SIG-M5 treated with dmso at 0.1 percent for 504 hours (cell line): Measurements from ENCODE around the gene TRIP11.
"Not testable (repeated sequence)": the region's sequence is repeated elsewhere in the genome, so short reads cannot be mapped to it uniquely, and the experiment has no call there.

ENCODE experiments used
- DNase-seq: peaks from one replicate; lab custom pipeline; 2025; ENCODE audit not compliant: unreplicated experiment; lab: John Stamatoyannopoulos, UW

TRIP11 gene

GRCh38 chr14:92039719-92040430 is at the start of gene TRIP11:
Gene TRIP11, minus strand, starts transcription at chr14:92040059. Its CDS starts 374 bp downstream, at chr14:92039685.
- peak; percentile 89 for DNase-seq

- DNase-seq: no peak
These were observed 48.6 kb upstream of the TRIP11 start for GRCh38 chr14:92088494-92088893.

GRCh38 chr14:92074555-92074954 is 34.7 kb upstream of the TRIP11 start:
- DNase-seq: peak; percentile 85

GRCh38 chr14:92058006-92058917 is 18.4 kb upstream of the TRIP11 start:
- no peak for DNase-seq

GRCh38 chr14:92049781-92050180 is 9.9 kb upstream of the TRIP11 start:
- no peak for DNase-seq

GRCh38 chr14:92049221-92049620 is 9.4 kb upstream of the TRIP11 start:
- DNase-seq: not testable (repeated sequence)

GRCh38 chr14:92045904-92046303 is 6.0 kb upstream of the TRIP11 start:
- DNase-seq: not testable (repeated sequence)

GRCh38 chr14:92041766-92042165 is 1.9 kb upstream of the TRIP11 start:
- DNase-seq: not testable (repeated sequence)

GRCh38 chr14:92041203-92041602 is 1.3 kb upstream of the TRIP11 start:
- no peak for DNase-seq

- DNase-seq: peak; percentile 54
These were observed 682 bp upstream of the TRIP11 start for GRCh38 chr14:92040431-92041051.

- peak; percentile 39 for DNase-seq
These were observed 668 bp downstream of the TRIP11 start for GRCh38 chr14:92039063-92039718.

GRCh38 chr14:92037989-92038388 is 1.9 kb downstream of the TRIP11 start:
- DNase-seq: no peak

- DNase-seq: no peak
These were observed 4.0 kb downstream of the TRIP11 start for GRCh38 chr14:92035890-92036289.

GRCh38 chr14:92033906-92034687 is 5.8 kb downstream of the TRIP11 start:
- DNase-seq: no peak

GRCh38 chr14:92033433-92033832 is 6.4 kb downstream of the TRIP11 start:
- no peak for DNase-seq

GRCh38 chr14:92026548-92027190 is 13.2 kb downstream of the TRIP11 start:
- no peak for DNase-seq

GRCh38 chr14:92022036-92022435 is 17.8 kb downstream of the TRIP11 start:
- no peak for DNase-seq

GRCh38 chr14:92021523-92021922 is 18.3 kb downstream of the TRIP11 start:
- no peak for DNase-seq

GRCh38 chr14:92014040-92014439 is 25.8 kb downstream of the TRIP11 start:
- DNase-seq: no peak
